ENCODE measurements around the gene PPFIBP1. TPM values are rescaled to one million over a fixed set of nuclear protein-coding genes. Genes with fewer than 3 reads are reported as not detected.

The PPFIBP1 gene
- total and polyA plus RNA-seq, 2 of the 8 experiments (the other 6 are each of a cell fraction or from before 2014, with no cell fraction given) = 7.7 to 31.3 TPM

GRCh38 chr12:27545665-27546064 is 21.7 kb downstream of the PPFIBP1 start (continued):
- no peak for TF ChIP-seq HDAC2 (IDR thresholded peaks at IDR 0.05; ENCODE audit: borderline replicate concordance in 1 of 2, low read depth in 2 of 2, low read length in 2 of 2)

Measured in H1 (cell line).